Stomach (tissue), 9 donors: ENCODE measurements around the gene TEX2. TPM values are rescaled to one million over a fixed set of nuclear protein-coding genes. Genes with fewer than 3 reads are reported as not detected.

Experiments
- DNase-seq, 2 donors: peaks; one replicate each; pipeline versions ENCODE4 v3.0.0 to v3.0.0-alpha.2; 2013 to 2019
- H3K27ac ChIP-seq, 5 donors: fragments of 200-600 bp in 4 of 5; sonication (generic) in 4 of 5; one replicate each; pipeline ENCODE4 v1.5.1; 2013 to 2019; ENCODE audit warnings: mild to moderate bottlenecking in 1 of 5, moderate library complexity in 1 of 5
- H3K27me3 ChIP-seq, 3 donors: fragments of 200-600 bp; sonication (generic); one replicate each; pipeline ENCODE4 v1.5.1; 2017 to 2019; ENCODE audit warnings: mixed run types in 1 of 3
- H3K36me3 ChIP-seq, 4 donors: fragments of 200-600 bp; sonication (generic); 1 replicate in 3 of 4; 2 replicates in 1 of 4; pipeline ENCODE4 v1.5.1; 2016 to 2019
- H3K4me1 ChIP-seq, 4 donors: fragments of 200-600 bp; sonication (generic); one replicate each; pipeline ENCODE4 v1.5.1; 2016 to 2019
- H3K4me3 ChIP-seq, 4 donors: fragments of 200-600 bp; sonication (generic) in 3 of 4; one replicate each; pipeline ENCODE4 v1.5.1; 2016 to 2019; ENCODE audit warnings: mild to moderate bottlenecking in 1 of 4
- H3K9me3 ChIP-seq, 4 donors: fragments of 200-600 bp; sonication (generic); one replicate each; pipeline ENCODE4 v1.5.1; 2016 to 2019
- EP300 ChIP-seq: sonication (generic); formaldehyde crosslinking; IDR thresholded peaks from one replicate; pipeline ENCODE4 v1.6.1; 2017; ENCODE audit warnings: antibody characterized with exemption
- POLR2A ChIP-seq, 4 donors: fragments of 450-650 bp; IDR thresholded peaks; one replicate each; pipeline ENCODE4 v1.6.1; 2016; ENCODE audit warnings: antibody characterized with exemption in 4 of 4, control low read depth in 2 of 4, mild to moderate bottlenecking in 1 of 4, moderate library complexity in 1 of 4
- POLR2AphosphoS5 ChIP-seq, 3 donors: sonication (generic); formaldehyde crosslinking; IDR thresholded peaks; one replicate each; pipeline ENCODE4 v1.6.1; 2016; ENCODE audit warnings: antibody characterized with exemption in 3 of 3
- WGBS, 5 donors: extraction: QIAGEN DNeasy Blood & Tissue Kit in 3 of 5; methylation state at CpG; one replicate each; pipeline versions ENCODE4 v1.1.5 to v1.1.7; 2013 to 2018; 5-methylcytosine and 5-hydroxymethylcytosine counted together
- intact Hi-C: fragments of 100-400 bp; cut with DNase I; formaldehyde crosslinking; loops from one replicate; pipeline ENCODE4 v1.15.1; 2023; ENCODE audit warnings: low total_unique reads
- polyA plus RNA-seq, 3 donors: library from polyadenylated mRNA; stranded (reverse); fragments of 200-250 nt; gene quantifications; one replicate each; pipeline ENCODE4 v1.2.3, GENCODE V29; 2013
- total RNA-seq, 5 donors: library from RNA; depleted of rRNA; stranded (reverse); fragments of >200 nt; gene quantifications; one replicate each; pipeline versions ENCODE4 v1.1.0 to v1.2.3, GENCODE V29; 2014 to 2016
- TF ChIP-seq, protein P1 (sequence below), 7 experiments: fragments of 450-650 bp in 4 of 7; fragments of 200-600 bp in 3 of 7; sonication (generic) in 3 of 7; IDR thresholded peaks; one replicate each; pipeline ENCODE4 v1.5.1; 2016 to 2019; ENCODE audit warnings: antibody characterized with exemption in 7 of 7, control low read depth in 2 of 7, mild to moderate bottlenecking in 1 of 7
- donor health status: healthy with polysubstance abuse.
- donor health status: Bipolar disorder and iron deficiency.
- donor health status: healthy.

TEX2 gene
- total and polyA plus RNA-seq, 8 donors = 5.8 to 50.6 (median 26.1) TPM

DNA sequence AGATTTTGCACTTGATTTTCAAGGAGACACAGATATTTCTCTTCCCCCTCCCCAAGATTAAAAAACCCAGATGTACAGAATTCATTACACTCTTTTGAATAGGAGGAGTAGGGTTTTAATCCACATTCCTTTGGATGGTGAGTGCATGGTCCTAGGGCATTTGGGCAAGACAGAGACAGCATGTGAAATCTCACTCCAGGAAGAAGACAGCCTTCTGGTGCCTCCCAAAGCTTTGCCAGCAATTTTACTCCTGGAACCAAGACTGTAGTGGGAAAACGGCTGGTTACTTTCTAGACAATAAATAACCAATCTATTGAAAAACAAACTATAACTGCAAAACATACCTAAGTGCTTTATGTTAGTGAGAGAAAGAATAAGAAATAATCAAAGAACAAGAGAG is 15.2 kb downstream of the TEX2 start:
- intact Hi-C loops = no loop called here
- DNase-seq = no peak
- no peak overlapping the region for H3K4me3 ChIP-seq
- H3K27ac ChIP-seq = no peak overlapping the region
- H3K9me3 ChIP-seq = no peaks in the 10 kb centered on the region
- no peaks in the 10 kb centered on the region for H3K36me3 ChIP-seq
- H3K27me3 ChIP-seq = no peaks in the 10 kb centered on the region
- 76 to 93% (median 77%) methylated on average over 1 of the region's 1 CpG for WGBS, 5 donors
- TF ChIP-seq EP300 (no peak), POLR2A (IDR thresholded peaks at IDR 0.05) (no peak), POLR2AphosphoS5 (IDR thresholded peaks at IDR 0.05) (no peak)
- TF ChIP-seq, protein P1, sequence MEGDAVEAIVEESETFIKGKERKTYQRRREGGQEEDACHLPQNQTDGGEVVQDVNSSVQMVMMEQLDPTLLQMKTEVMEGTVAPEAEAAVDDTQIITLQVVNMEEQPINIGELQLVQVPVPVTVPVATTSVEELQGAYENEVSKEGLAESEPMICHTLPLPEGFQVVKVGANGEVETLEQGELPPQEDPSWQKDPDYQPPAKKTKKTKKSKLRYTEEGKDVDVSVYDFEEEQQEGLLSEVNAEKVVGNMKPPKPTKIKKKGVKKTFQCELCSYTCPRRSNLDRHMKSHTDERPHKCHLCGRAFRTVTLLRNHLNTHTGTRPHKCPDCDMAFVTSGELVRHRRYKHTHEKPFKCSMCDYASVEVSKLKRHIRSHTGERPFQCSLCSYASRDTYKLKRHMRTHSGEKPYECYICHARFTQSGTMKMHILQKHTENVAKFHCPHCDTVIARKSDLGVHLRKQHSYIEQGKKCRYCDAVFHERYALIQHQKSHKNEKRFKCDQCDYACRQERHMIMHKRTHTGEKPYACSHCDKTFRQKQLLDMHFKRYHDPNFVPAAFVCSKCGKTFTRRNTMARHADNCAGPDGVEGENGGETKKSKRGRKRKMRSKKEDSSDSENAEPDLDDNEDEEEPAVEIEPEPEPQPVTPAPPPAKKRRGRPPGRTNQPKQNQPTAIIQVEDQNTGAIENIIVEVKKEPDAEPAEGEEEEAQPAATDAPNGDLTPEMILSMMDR (IDR thresholded peaks at IDR 0.05) = no peak
- H3K4me1 ChIP-seq = peaks cover 0 to 37% (median 11%) of the 10 kb centered on the region in 4 donors

- H3K27ac ChIP-seq = no peak overlapping the region
- intact Hi-C loops = no loop called here
- H3K4me1 ChIP-seq = peaks cover 7 to 45% (median 23%) of the 10 kb centered on the region in 4 donors
- no peak overlapping the region for H3K4me3 ChIP-seq
- no peaks in the 10 kb centered on the region for H3K36me3 ChIP-seq
- 90 to 93% (median 91%) methylated on average over 11 of the region's 11 CpGs for WGBS, 5 donors
- H3K9me3 ChIP-seq = no peaks in the 10 kb centered on the region
- TF ChIP-seq, protein P1 (IDR thresholded peaks at IDR 0.05) = no peak
- TF ChIP-seq POLR2A (IDR thresholded peaks at IDR 0.05) (no peak), EP300 (no peak), POLR2AphosphoS5 (IDR thresholded peaks at IDR 0.05) (no peak)
- no peaks in the 10 kb centered on the region for H3K27me3 ChIP-seq
- no peak for DNase-seq
Observed at GRCh38 chr17:64245218-64246145, 17.6 kb downstream of the TEX2 start.

- H3K36me3 ChIP-seq = no peaks in the 10 kb centered on the region
- no peaks in the 10 kb centered on the region for H3K27me3 ChIP-seq
- no peaks in the 10 kb centered on the region for H3K9me3 ChIP-seq
- no peak overlapping the region for H3K4me3 ChIP-seq
- DNase-seq = peak in 1 of 2 donors; percentile 35
- peaks cover 11 to 41% (median 26%) of the 10 kb centered on the region in 4 donors for H3K4me1 ChIP-seq
- 50 to 74% (median 69%) methylated on average over 4 to 5 of the region's 5 CpGs for WGBS, 5 donors
- H3K27ac ChIP-seq = no peak overlapping the region
- intact Hi-C loops = no loop called here
- TF ChIP-seq POLR2A (IDR thresholded peaks at IDR 0.05) = no peak
- TF ChIP-seq, protein P1 (IDR thresholded peaks at IDR 0.05) = no peak
- TF ChIP-seq POLR2AphosphoS5 (IDR thresholded peaks at IDR 0.05) = no peak
- no peak for TF ChIP-seq EP300
Observed at GRCh38 chr17:64244165-64244564, 18.9 kb downstream of the TEX2 start.

DNA sequence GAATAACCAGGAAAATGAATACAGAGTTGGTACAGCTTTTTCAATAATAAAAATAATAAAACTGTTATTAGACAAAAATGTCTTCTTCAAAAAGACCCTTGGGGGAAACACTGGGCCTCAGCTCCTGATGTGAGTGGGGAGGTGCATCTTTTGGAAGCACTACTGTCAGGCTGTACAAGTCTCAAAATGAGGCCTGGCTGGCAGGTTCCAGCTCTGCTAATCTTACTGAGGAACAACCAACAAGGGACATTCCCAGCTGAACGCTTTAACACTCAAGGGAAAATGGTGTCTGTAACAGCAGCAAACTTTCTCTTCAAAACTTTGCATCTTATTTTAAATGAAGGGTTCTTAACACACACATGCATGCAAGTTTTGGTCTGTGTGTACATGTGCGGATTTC is 19.7 kb downstream of the TEX2 start:
- H3K27ac ChIP-seq = no peak overlapping the region
- no peak overlapping the region for H3K4me3 ChIP-seq
- intact Hi-C loops = no loop called here
- H3K36me3 ChIP-seq = no peaks in the 10 kb centered on the region
- no peaks in the 10 kb centered on the region for H3K9me3 ChIP-seq
- peaks cover 11 to 36% (median 24%) of the 10 kb centered on the region in 4 donors for H3K4me1 ChIP-seq
- TF ChIP-seq POLR2A (IDR thresholded peaks at IDR 0.05) (no peak), POLR2AphosphoS5 (IDR thresholded peaks at IDR 0.05) (no peak), EP300 (no peak)
- TF ChIP-seq, protein P1 (IDR thresholded peaks at IDR 0.05) = no peak
- 88 to 97% (median 93%) methylated on average over 2 of the region's 2 CpGs for WGBS, 5 donors
- DNase-seq = no peak
- no peaks in the 10 kb centered on the region for H3K27me3 ChIP-seq
